Astrocyte (in vitro differentiated cells and primary cell): ENCODE results near the gene PGD. TPM values are rescaled to one million over a fixed set of nuclear protein-coding genes. Genes with fewer than 3 reads are reported as not detected.
A peak's percentile ranks its signal among the peaks of the same experiment; 100 is the strongest.

Experiments
- DNase-seq: peaks from one replicate; pipeline ENCODE4 v3.0.0-alpha.2; 2010; ENCODE audit warnings: low read depth
- FAIRE-seq: peaks from 2 replicates; lab custom pipeline; 2011; peaks lifted over from hg19 to GRCh38; lab: Jason Lieb, UNC
- H2AFZ ChIP-seq: 2 replicates; pipeline ENCODE4 v1.6.0; 2012; ENCODE audit warnings: low read depth, low read length, inconsistent platforms
- H3K27ac ChIP-seq: 2 replicates; pipeline ENCODE4 v1.5.1; 2011; ENCODE audit warnings: low read depth, low read length, inconsistent platforms
- H3K27me3 ChIP-seq: 2 replicates; pipeline ENCODE4 v1.6.0; 2011; ENCODE audit warnings: low read length, inconsistent platforms; ENCODE audit not compliant: insufficient read depth
- H3K36me3 ChIP-seq: 2 replicates; pipeline ENCODE4 v1.5.1; 2011; ENCODE audit warnings: low read length, inconsistent platforms; ENCODE audit not compliant: insufficient read depth
- H3K4me1 ChIP-seq: 2 replicates; pipeline ENCODE4 v1.5.1; 2011; ENCODE audit warnings: low read length, inconsistent platforms; ENCODE audit not compliant: insufficient read depth
- H3K4me2 ChIP-seq: 2 replicates; pipeline ENCODE4 v1.6.0; 2012; ENCODE audit warnings: low read length, inconsistent platforms
- H3K4me3 ChIP-seq: 2 replicates; pipeline ENCODE4 v1.5.1; 2011; ENCODE audit warnings: low read depth, mild to moderate bottlenecking, low read length, inconsistent platforms; ENCODE audit not compliant: insufficient read depth
- H3K79me2 ChIP-seq: 2 replicates; pipeline ENCODE4 v1.6.0; 2012; ENCODE audit warnings: mild to moderate bottlenecking, low read length, inconsistent platforms; ENCODE audit not compliant: insufficient read depth
- H3K9ac ChIP-seq: 2 replicates; pipeline ENCODE4 v1.6.0; 2012; ENCODE audit warnings: mild to moderate bottlenecking, low read length, inconsistent platforms
- H3K9me3 ChIP-seq: 2 replicates; pipeline ENCODE4 v1.5.1; 2012; ENCODE audit warnings: low read depth, mild to moderate bottlenecking, low read length, inconsistent platforms; ENCODE audit not compliant: insufficient read depth
- H4K20me1 ChIP-seq: 2 replicates; pipeline ENCODE4 v1.6.0; 2012; ENCODE audit warnings: low read length, inconsistent platforms; ENCODE audit not compliant: insufficient read depth
- H3K27ac Mint-ChIP-seq: one replicate; pipeline ENCODE4 v1.8.0; 2021; ENCODE audit warnings: mild to moderate bottlenecking, mixed read lengths; ENCODE audit not compliant: unreplicated experiment
- H3K27me3 Mint-ChIP-seq: one replicate; pipeline ENCODE4 v1.8.0; 2021; ENCODE audit warnings: low read depth, mixed read lengths; ENCODE audit not compliant: unreplicated experiment
- H3K36me3 Mint-ChIP-seq: one replicate; pipeline ENCODE4 v1.8.0; 2021; ENCODE audit warnings: low read depth, mixed read lengths; ENCODE audit not compliant: unreplicated experiment
- H3K4me1 Mint-ChIP-seq: one replicate; pipeline ENCODE4 v1.8.0; 2021; ENCODE audit warnings: low read depth, mixed read lengths; ENCODE audit not compliant: unreplicated experiment
- H3K4me3 Mint-ChIP-seq: one replicate; pipeline ENCODE4 v1.8.0; 2021; ENCODE audit warnings: mild to moderate bottlenecking, moderate library complexity, mixed read lengths; ENCODE audit not compliant: unreplicated experiment
- H3K9me3 Mint-ChIP-seq: one replicate; pipeline ENCODE4 v1.8.0; 2021; ENCODE audit warnings: mild to moderate bottlenecking, mixed read lengths; ENCODE audit not compliant: unreplicated experiment
- EZH2 ChIP-seq: IDR thresholded peaks from 2 replicates; pipeline ENCODE4 v1.6.1; 2012; ENCODE audit warnings: mild to moderate bottlenecking, low read length, inconsistent platforms; ENCODE audit not compliant: insufficient read depth
- total RNA-seq: library from RNA; stranded (reverse); gene quantifications from 2 replicates; pipeline ENCODE4 v1.2.1, GENCODE V29; 2021
- TF ChIP-seq, protein P1 (sequence below): IDR thresholded peaks from 2 replicates; pipeline ENCODE4 v1.5.1; 2011; ENCODE audit warnings: low read depth, mild to moderate bottlenecking, inconsistent platforms, low read length, moderate library complexity; ENCODE audit not compliant: insufficient read depth

Gene PGD
- total RNA-seq, 1 donor from 2014 or later, result 224 TPM

DNA sequence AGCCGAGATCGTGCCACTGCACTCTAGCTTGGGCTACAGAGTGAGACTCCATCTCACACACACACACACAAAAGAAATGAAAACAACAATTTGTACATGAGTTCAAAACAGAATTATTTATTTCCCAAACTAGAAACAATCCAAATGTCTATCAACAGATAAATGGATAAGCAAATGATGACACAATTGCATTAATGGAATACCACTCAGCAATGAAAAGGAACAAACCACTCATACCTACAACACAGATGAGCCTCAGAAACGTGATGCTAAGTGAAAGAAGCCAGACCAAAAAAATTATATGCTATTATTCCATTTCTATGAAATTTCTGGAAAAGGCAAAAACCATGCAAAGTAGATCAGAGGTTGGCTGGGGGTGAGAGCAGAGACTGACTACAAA is 2.0 kb upstream of the PGD start:
- Histone ChIP-seq H3K27me3 (no peaks in the 10 kb centered on the region), H3K36me3 (no peaks in the 10 kb centered on the region), H3K4me1 (peaks cover 10% of the 10 kb centered on the region), H3K9ac (no peak overlapping the region), H2AFZ (no peak overlapping the region), H3K9me3 (no peaks in the 10 kb centered on the region), H3K79me2 (peaks cover 24% of the 10 kb centered on the region), H4K20me1 (peaks cover 21% of the 10 kb centered on the region), H3K4me3 (no peak overlapping the region), H3K4me2 (no peak overlapping the region), H3K27ac (no peak overlapping the region)
- Mint-ChIP-seq H3K9me3 (no peaks in the 10 kb centered on the region), H3K36me3 (peaks cover 5% of the 10 kb centered on the region), H3K27me3 (no peaks in the 10 kb centered on the region), H3K27ac (no peak overlapping the region), H3K4me1 (peaks cover 19% of the 10 kb centered on the region), H3K4me3 (peak overlapping the region; percentile 64)
- DNase-seq, result no peak
- FAIRE-seq, result no peak
- no peak for TF ChIP-seq EZH2
- TF ChIP-seq, protein P1, sequence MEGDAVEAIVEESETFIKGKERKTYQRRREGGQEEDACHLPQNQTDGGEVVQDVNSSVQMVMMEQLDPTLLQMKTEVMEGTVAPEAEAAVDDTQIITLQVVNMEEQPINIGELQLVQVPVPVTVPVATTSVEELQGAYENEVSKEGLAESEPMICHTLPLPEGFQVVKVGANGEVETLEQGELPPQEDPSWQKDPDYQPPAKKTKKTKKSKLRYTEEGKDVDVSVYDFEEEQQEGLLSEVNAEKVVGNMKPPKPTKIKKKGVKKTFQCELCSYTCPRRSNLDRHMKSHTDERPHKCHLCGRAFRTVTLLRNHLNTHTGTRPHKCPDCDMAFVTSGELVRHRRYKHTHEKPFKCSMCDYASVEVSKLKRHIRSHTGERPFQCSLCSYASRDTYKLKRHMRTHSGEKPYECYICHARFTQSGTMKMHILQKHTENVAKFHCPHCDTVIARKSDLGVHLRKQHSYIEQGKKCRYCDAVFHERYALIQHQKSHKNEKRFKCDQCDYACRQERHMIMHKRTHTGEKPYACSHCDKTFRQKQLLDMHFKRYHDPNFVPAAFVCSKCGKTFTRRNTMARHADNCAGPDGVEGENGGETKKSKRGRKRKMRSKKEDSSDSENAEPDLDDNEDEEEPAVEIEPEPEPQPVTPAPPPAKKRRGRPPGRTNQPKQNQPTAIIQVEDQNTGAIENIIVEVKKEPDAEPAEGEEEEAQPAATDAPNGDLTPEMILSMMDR, result no peak

DNA sequence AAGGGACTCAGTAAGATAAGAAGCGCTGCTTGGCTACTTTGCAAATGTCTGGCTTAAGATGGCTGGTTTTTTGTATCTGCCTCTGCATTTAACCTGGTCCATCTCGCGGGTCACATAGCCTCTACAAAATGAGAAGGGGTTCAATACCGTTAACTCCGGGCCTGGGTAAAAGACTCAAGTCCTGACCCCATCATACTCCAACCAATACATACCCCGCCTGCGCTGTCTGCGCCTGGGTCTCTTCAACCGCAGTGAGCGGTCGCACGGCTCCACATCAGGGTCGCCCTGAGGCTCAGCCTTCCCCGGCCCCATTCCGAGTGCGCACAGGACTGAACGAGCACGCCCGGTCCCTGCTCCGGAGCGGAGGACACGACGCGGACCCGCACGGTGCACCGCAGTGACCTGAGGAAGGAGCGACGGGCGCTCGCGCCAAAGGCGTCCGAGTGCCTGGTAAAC is 558 bp upstream of the PGD start:
- H3K4me1 Mint-ChIP-seq, result peaks cover 24% of the 10 kb centered on the region
- H3K27me3 ChIP-seq, result no peaks in the 10 kb centered on the region
- FAIRE-seq (no peak), DNase-seq (no peak)
- no peaks in the 10 kb centered on the region for H3K27me3 Mint-ChIP-seq
- H3K9me3 Mint-ChIP-seq, result no peaks in the 10 kb centered on the region
- no peaks in the 10 kb centered on the region for H3K9me3 ChIP-seq
- H3K4me1 ChIP-seq, result peaks cover 20% of the 10 kb centered on the region
- no peak overlapping the region for H3K27ac Mint-ChIP-seq
- H3K79me2 ChIP-seq, result peaks cover 27% of the 10 kb centered on the region
- H3K36me3 ChIP-seq, result peaks cover 4% of the 10 kb centered on the region
- peaks cover 24% of the 10 kb centered on the region for H4K20me1 ChIP-seq
- peak overlapping the region; percentile 75 for H3K9ac ChIP-seq
- H3K27ac ChIP-seq, result no peak overlapping the region
- no peak for TF ChIP-seq EZH2
- TF ChIP-seq, protein P1, result no peak
- H3K4me3 Mint-ChIP-seq, result peak overlapping the region; percentile 89
- peak overlapping the region; percentile 81 for H3K4me3 ChIP-seq
- peaks cover 7% of the 10 kb centered on the region for H3K36me3 Mint-ChIP-seq
- H3K4me2 ChIP-seq, result peak overlapping the region; percentile 98
- H2AFZ ChIP-seq, result peak overlapping the region; percentile 84

DNA sequence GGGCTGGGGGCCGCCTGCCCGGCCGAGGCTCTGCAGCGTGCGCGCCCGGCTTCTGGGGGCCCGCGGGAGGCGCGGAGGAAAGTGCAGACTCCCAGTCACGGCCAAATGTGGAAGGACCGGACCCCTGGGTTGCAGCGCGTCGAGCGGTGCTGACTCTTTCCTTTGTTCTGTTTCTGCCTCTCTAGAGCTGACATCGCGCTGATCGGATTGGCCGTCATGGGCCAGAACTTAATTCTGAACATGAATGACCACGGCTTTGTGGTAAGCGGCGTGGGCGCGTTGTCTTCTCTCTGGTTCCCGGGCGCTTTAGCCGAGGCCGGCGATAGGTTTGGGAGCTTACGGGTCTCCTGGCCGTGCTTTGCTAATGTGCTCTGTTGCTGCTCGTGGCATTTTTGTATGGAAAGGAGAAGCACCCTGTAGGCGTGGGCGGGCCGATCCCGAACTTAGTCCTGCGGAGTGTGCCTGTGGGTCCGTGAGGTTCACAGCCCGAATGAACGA is 629 bp downstream of the PGD start:
- Histone ChIP-seq H3K4me1 (peaks cover 29% of the 10 kb centered on the region), H4K20me1 (peaks cover 27% of the 10 kb centered on the region), H3K9me3 (no peaks in the 10 kb centered on the region), H2AFZ (peak overlapping the region; percentile 46), H3K4me3 (peak overlapping the region; percentile 81), H3K36me3 (peaks cover 13% of the 10 kb centered on the region), H3K27ac (peak overlapping the region; percentile 88), H3K27me3 (no peaks in the 10 kb centered on the region), H3K79me2 (peaks cover 27% of the 10 kb centered on the region), H3K4me2 (peak overlapping the region; percentile 98), H3K9ac (peak overlapping the region; percentile 91)
- TF ChIP-seq, protein P1, result no peak
- no peak for TF ChIP-seq EZH2
- H3K9me3 Mint-ChIP-seq, result no peaks in the 10 kb centered on the region
- no peak for FAIRE-seq
- peak; percentile 63 for DNase-seq
- no peaks in the 10 kb centered on the region for H3K27me3 Mint-ChIP-seq
- H3K4me1 Mint-ChIP-seq, result peaks cover 34% of the 10 kb centered on the region
- peak overlapping the region; percentile 69 for H3K27ac Mint-ChIP-seq
- H3K4me3 Mint-ChIP-seq, result peak overlapping the region; percentile 92
- H3K36me3 Mint-ChIP-seq, result peaks cover 14% of the 10 kb centered on the region
